ENCODE data around the gene IGFALS. TPM values are rescaled to one million over a fixed set of nuclear protein-coding genes. Genes with fewer than 3 reads are reported as not detected.

Gene IGFALS
- under 0.01 TPM in 1 of 2 replicates, not detected in the other for total RNA-seq

GRCh38 chr16:1793578-1794220 is at the start of gene IGFALS:
Gene IGFALS, minus strand, starts transcription at chr16:1793705. Its CDS starts 53 bp downstream, at chr16:1793652.

GRCh38 chr16:1826691-1827573 is 33.4 kb upstream of the IGFALS start, which contains the start of the genes FAHD1 and HAGH:
Gene FAHD1, plus strand, starts transcription at chr16:1827206. Its CDS starts 33 bp downstream, at chr16:1827239.
Gene HAGH, minus strand, starts transcription at chr16:1826825. Its CDS starts 38 bp downstream, at chr16:1826787.

GRCh38 chr16:1782408-1783264 is 10.9 kb downstream of the IGFALS start, which contains the start of the genes NUBP2 and SPSB3:
Gene NUBP2, plus strand, starts transcription at chr16:1782960. Its CDS starts 61 bp downstream, at chr16:1783021.
Gene SPSB3, minus strand, starts transcription at chr16:1782571. Its CDS starts 1,088 bp downstream, at chr16:1781483.

DNA sequence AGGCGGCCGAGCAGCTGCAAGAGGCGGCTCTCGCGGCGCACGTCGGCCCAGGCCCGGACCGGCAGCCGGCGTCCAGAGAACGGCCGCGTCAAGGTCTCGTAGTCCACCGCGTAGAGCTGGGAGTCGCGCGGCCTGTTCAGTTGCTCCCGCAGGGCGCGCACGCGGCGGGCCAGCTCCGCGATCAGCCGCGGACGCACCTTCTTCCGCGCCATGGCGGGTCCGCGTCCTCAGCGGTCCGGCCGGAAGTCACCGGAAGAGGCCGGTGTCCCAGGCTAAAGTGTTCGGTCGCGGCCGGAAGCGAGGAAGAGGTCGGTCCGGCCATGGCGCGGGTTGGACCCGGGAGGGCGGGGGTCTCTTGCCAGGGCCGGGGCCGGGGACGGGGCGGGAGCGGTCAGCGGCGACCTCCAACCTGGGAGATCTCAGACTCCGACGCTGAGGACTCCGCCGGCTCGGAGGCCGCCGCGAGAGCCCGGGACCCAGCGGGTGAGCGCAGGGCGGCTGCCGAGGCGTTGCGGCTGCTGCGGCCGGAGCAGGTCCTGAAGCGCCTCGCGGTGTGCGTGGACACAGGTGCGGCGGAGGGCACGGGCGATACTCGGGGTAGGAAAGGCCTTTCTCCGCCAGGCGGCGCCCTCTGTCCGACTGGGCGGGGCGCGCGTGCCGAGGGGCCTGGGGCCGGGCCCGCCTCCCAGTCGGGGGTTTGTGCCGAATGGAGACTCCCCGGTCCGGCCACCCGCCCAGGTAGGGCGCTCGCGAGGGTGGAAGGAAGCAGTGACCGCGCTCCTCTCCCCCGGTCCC is 20.4 kb downstream of the IGFALS start, which contains the start of gene MRPS34:
MRPS34 (minus strand) TSS at position 227 of the 795 bp plus-strand sequence; CDS start at position 212, 15 bp downstream.

DNA sequence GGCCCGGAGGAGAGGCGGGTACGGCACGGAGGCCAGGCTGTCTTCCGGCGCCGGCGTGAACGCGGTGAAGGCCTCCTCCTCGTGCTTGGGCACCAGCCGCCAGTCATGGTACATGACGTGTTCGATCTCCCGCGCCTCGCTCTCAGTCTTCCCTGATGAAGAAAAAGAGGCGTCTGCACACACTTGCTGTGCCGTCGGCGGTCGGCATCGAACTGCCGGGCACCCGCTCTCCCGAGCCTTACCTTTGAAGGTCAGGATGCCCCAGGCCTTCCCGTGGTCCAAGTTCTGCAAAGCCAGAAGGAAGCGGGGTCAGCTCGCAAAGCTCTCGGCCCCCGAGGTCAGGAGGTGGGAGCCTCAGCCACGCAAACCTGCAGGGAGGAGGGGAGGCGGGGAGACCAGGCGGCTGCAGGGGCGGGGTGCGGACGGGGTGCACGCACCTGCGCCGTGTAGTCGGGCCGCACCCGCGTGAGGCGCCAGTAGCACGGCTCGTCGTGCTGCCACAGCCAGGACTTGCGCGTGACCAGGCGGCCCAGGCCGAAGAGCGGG is 21.1 kb downstream of the IGFALS start, which contains the start of gene EME2:
EME2 (plus strand) TSS at position 449 of the 546 bp plus-strand sequence. CDS start 418 bp downstream, outside the sequence.

DNA sequence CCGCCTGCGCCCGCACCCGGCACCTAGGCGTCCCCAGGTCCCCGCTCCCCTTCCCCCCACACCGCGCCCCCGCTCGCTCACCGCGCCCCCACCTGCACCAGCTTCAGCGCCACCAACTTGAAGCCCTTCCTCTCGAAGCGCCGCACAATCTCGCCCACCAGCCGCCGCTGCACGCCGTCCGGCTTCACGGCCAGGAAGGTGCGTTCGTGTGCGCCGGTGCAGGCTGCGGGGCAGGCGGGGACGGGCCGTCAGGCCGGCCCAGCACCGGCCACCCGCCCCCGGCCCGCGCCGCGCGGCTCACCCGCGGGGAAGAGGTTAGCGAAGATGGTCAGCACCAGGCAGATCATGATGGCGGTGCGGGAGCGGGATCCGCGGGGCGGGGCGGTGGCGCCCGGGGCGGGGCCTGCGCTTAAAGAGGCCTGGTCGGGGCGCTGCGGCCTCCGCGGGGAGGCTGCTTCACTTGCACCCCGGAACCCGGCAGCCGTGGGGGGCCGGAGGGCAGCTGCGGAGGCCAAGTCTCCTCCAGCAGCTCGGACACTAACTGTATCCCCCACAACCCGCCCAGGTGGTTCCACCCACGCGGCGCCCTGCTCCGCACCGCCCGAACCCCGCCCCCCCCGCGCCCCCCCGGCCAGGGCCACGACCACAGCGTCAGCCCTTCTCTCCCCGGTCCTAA is 22.2 kb downstream of the IGFALS start, which contains the start of gene NME3:
NME3 (minus strand) TSS at position 356 of the 676 bp plus-strand sequence; CDS start at position 347, 9 bp downstream.

Other genes starting within 250 kb of the IGFALS start
- gene IFT140, start 181.6 kb downstream of the IGFALS start, total RNA-seq: 40.7 and 63.3 TPM in 2 replicates
- gene CRAMP1, start 181.3 kb downstream of the IGFALS start, total RNA-seq: 4.3 and 6.4 TPM in 2 replicates
- gene JPT2, start 115.4 kb downstream of the IGFALS start, total RNA-seq: 7.3 and 12.8 TPM in 2 replicates
- 47.4 and 52.1 TPM in 2 replicates for gene MAPK8IP3, start 87.5 kb downstream of the IGFALS start, total RNA-seq
- 36.1 and 43.0 TPM in 2 replicates for gene NME3, start 22.2 kb downstream of the IGFALS start, total RNA-seq
- gene EME2, start 20.9 kb downstream of the IGFALS start, total RNA-seq: 6.3 and 6.4 TPM in 2 replicates
- 88.6 and 90.2 TPM in 2 replicates for gene MRPS34, start 20.6 kb downstream of the IGFALS start, total RNA-seq
- gene SPSB3, start 11.1 kb downstream of the IGFALS start, total RNA-seq: 33.6 and 52.0 TPM in 2 replicates
- gene NUBP2, start 10.7 kb downstream of the IGFALS start, total RNA-seq: 46.0 and 47.0 TPM in 2 replicates
- gene HAGH, start 33.1 kb upstream of the IGFALS start, total RNA-seq: 24.7 and 25.4 TPM in 2 replicates
- 76.8 and 109 TPM in 2 replicates for gene FAHD1, start 33.5 kb upstream of the IGFALS start, total RNA-seq
- not detected in 2 replicates for gene MEIOB, start 78.5 kb upstream of the IGFALS start, total RNA-seq
- not detected in 2 replicates for gene HS3ST6, start 124.7 kb upstream of the IGFALS start, total RNA-seq
- gene MSRB1, start 149.5 kb upstream of the IGFALS start, total RNA-seq: 7.8 and 9.0 TPM in 2 replicates
- not detected in 2 replicates for gene RPL3L, start 161.0 kb upstream of the IGFALS start, total RNA-seq
- gene NDUFB10, start 165.8 kb upstream of the IGFALS start, total RNA-seq: 197 and 259 TPM in 2 replicates
- gene RPS2, start 171.1 kb upstream of the IGFALS start, total RNA-seq: 3,167 and 4,556 TPM in 2 replicates
- not detected in 2 replicates for gene RNF151, start 173.2 kb upstream of the IGFALS start, total RNA-seq
- 26.5 and 30.1 TPM in 2 replicates for gene TBL3, start 178.3 kb upstream of the IGFALS start, total RNA-seq
- gene NOXO1, start 187.8 kb upstream of the IGFALS start, total RNA-seq: 0.16 TPM in 1 of 2 replicates, not detected in the other
- 8.4 and 10.6 TPM in 2 replicates for gene GFER, start 190.5 kb upstream of the IGFALS start, total RNA-seq
- 2.7 and 2.9 TPM in 2 replicates for gene SYNGR3, start 196.3 kb upstream of the IGFALS start, total RNA-seq
- gene ZNF598, start 216.1 kb upstream of the IGFALS start, total RNA-seq: 12.0 and 15.1 TPM in 2 replicates
- gene NPW, start 226.1 kb upstream of the IGFALS start, total RNA-seq: 0.47 and 0.60 TPM in 2 replicates
- 34.4 and 41.2 TPM in 2 replicates for gene NHERF2, start 233.2 kb upstream of the IGFALS start, total RNA-seq